ENCODE data around the gene RNF128.

DNA sequence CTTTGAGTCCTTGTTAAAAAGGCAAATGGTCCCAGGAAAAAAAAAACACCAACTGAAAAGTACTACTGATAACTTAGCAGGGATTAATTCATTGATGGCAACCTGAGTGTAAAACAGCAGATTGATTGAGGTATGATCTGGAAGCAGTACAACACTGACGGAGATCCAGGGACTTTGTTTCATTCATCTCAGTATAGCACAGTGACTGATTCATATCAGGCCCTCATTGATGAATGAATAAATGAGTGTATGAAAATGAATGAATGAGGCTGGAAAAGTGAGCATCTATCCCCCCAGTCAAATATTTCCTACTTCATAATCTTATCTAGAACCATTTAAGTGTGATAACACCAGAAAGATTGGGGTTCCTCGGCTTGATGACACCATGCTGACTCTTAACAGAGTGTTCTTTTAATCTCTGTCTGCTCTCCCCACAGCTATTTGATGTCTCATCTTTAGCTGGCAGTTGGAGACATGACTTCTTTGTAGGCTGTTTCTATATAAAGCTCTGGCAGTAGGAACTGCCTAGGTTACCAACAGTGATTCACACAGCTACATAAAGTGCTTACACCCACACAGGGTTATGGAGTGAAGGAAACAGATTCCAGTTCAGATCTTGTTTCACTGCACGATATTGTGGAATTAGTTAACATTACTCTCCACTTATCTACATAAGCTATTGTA, 18.6 kb upstream of the RNF128 start:
- TF ChIP-seq, protein P1, sequence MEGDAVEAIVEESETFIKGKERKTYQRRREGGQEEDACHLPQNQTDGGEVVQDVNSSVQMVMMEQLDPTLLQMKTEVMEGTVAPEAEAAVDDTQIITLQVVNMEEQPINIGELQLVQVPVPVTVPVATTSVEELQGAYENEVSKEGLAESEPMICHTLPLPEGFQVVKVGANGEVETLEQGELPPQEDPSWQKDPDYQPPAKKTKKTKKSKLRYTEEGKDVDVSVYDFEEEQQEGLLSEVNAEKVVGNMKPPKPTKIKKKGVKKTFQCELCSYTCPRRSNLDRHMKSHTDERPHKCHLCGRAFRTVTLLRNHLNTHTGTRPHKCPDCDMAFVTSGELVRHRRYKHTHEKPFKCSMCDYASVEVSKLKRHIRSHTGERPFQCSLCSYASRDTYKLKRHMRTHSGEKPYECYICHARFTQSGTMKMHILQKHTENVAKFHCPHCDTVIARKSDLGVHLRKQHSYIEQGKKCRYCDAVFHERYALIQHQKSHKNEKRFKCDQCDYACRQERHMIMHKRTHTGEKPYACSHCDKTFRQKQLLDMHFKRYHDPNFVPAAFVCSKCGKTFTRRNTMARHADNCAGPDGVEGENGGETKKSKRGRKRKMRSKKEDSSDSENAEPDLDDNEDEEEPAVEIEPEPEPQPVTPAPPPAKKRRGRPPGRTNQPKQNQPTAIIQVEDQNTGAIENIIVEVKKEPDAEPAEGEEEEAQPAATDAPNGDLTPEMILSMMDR (conservative IDR thresholded peaks at IDR 0.05; ENCODE audit: low read length): no peak
- TF ChIP-seq EZH2phosphoT487 (IDR thresholded peaks at IDR 0.05; ENCODE audit: borderline replicate concordance): no peak

Data from Loucy (cell line).